Activated CD8-positive, alpha-beta memory T cell treated with anti-CD3 and anti-CD28 coated beads, Interleukin-2, amount 50 U/mL, for 1 hour (primary cell): ENCODE data around the gene SEMA3C.

ENCODE experiments used
- DNase-seq: peaks from one replicate; pipeline ENCODE4 v3.0.0-alpha.2; 2020; ENCODE audit errors: extremely low read depth

The SEMA3C gene

GRCh38 chr7:80848841-80849240 lies 70.0 kb downstream of the SEMA3C start:
- no peak for DNase-seq

- no peak for DNase-seq
Observed at GRCh38 chr7:80847895-80848294, 71.0 kb downstream of the SEMA3C start.

GRCh38 chr7:80847027-80847426 lies 71.8 kb downstream of the SEMA3C start:
- no peak for DNase-seq

DNA sequence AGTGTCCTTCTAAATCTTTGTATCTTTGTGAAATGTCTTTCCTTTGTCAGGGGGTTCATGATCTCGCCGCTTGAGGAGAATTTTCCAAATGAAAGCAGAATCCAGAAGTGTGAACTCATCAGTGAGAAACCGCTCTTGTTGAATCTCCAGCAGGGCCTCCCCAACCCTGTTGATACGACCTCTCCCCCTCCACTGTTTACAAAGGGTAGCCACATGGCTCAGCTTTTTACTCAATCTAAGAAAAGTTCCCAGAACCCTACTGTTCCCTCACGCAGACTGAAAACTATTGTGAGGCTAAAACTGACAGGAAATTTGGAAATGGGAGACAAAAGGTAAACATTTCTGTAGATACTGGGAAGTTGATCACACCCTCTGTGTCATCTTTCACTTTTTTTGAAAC lies 73.9 kb downstream of the SEMA3C start:
- DNase-seq, result no peak

DNA sequence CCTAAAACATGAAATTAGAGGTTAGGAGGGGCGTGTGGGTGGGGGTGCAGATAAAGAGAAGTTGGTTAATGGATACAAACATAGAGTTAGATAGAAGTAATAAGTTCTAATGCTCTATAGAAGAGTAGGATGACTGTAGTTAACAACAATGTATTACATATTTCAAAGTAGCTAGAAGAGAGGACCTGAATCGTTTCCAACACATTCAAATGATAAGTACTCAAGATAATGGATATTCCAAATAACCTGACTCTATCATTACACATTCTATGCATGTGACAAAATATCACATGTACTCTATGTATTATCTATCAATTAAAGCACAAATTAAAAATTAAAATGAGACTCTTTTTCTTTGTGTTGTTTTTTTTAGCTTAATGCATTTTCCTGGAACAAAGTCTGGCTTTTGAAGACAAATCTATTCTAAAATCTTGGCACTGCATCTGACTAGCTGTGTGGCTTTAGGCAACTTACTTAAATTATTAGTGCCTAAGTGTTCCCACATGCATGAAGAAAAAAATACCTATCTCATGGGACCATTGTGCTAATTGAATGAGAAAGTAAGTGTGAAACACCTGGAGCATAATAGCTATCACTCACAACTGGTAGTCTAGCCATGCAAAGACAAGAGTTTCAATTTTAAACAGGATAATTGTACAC lies 75.7 kb downstream of the SEMA3C start:
- no peak for DNase-seq

DNA sequence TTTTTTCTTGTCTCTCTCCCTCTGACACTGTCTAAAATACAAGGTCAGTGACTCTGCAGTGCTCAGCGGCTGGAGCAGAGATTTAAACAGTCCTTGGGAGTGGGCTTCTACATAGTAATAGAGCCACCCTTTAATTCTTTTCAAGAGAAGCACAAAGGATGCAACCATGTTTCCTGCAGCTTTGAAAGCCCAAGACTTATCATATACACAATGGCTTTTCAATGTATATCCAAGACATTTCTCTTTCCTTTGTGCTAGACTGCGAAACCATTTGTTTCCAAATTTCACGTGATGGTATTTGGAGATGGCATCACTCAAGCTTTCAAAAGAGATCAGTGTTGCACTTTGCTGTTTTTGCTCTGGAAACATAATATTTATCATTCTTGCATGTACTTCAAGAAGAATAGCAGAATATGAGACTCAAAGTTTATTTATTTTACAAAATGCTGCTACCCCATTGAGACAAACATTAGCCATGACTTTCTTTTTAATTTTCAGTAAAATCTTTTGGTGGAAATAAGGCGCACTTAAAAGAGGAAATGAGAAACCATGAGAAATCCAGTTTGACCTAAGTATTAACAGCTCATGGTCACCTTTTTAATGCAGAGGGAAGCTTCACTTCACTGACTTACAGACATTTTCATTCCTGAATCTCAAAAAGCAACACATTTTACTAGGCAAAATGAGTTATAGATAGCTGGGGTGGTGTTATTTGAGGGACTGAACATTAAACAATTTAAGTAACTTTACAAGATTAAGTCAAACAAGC lies 76.6 kb downstream of the SEMA3C start:
- DNase-seq, result no peak

DNA sequence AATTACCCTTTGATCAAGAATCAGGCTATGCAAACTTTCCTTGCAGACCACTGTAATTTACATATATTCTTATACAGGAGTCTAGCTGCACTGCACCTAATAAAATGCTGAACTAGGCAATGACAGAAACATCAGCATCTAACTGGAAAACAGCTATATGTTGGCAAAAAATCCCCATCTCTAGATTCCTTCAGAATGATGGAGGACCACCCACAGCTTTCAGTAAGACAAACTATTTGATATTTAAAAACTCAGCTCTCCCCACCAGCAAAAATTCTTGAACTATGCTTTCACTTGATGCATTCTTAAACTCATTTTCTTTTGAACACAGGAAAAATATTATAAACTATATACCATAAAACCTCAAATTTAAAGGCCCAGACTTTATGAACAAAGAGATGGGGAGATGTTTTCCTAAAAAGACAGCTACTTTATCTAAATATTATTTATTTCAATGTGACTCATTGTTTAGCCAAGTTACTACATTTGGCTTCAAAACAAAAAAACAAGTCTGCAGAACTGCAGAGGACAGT lies 77.4 kb downstream of the SEMA3C start:
- no peak for DNase-seq

GRCh38 chr7:80840681-80841080 lies 78.2 kb downstream of the SEMA3C start:
- no peak for DNase-seq

DNA sequence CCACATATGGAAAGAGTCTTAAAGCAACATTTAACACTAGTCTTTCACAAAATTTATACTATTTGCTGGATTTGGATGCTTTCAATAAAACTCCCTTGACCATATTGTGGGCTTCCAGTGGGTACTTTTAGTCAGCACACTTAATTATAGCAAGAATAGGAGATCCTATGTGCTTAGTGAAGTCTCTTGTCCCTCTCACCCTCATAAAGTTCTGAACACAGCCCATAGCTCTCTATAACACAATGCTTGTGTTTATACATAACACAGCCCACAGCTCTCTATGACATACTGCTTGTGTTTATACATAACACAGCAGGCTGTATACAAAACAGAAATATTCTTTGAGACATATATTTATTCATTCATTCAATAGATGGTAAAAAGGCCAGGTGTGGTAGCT lies 79.0 kb downstream of the SEMA3C start:
- no peak for DNase-seq

DNA sequence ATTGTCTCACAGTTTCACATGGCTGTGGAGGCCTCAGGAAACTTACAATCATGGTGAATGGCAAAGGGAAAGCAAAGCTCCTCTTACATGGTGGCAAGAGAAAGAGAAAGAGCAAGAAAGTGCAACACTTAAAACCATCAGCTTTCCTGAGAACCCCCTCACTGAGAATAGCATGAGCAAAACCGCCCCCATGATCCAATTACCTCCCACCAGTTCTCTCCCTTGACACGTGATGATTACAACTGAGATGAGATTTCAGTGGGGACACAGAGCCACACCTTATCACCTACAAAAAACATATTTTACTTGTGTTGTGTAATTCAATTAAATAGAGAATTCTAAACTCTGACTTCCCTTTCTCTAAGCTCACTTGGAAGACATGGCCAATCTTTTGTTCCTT lies 80.2 kb downstream of the SEMA3C start:
- DNase-seq, result no peak

GRCh38 chr7:80837345-80837744 lies 81.5 kb downstream of the SEMA3C start:
- no peak for DNase-seq

- no peak for DNase-seq
Observed at GRCh38 chr7:80835251-80835650, 83.6 kb downstream of the SEMA3C start.

DNA sequence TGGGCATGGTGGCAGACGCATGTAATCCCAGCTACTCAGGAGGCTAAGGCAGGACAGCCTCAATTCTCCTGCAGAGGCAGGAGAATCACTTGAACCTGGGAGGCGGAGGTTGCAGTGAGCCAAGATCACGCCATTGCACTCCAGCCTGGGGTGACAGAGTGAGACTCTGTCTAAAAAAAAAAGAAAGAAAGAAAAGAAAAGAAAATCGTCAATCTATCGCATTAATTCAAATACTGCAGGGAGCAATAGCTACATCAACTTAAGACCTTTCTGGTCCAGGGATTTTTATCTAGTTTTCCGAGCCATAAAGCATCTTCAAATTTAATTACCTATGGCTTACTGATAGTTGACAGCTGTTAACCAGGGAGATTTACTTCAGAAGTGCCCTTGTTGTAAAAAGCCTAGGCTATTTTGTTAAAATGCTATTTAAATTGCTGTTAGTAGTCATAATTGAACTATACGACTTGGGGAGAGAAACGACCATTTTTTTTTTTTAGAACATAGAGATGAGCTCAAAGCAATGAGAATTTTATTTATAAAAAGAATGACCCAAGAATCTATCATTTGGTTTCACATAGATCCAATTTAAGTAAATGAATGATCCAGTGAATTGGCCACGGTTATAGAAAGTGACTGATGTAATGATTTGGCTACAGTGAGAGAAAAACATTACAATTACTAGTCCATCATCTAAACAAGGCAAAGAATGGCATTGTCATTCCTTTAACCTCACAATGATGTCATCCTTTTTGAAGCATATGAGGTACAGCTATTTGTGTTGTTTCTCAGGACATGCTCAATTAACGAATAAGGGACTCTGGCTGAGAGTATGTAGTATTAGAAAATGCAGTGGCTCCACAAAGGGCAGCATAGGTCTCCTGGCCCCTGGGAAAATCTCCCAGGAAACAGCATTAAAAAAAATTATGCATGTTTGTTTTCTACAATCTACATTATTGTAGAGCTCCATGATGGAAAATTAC lies 85.3 kb downstream of the SEMA3C start:
- DNase-seq, result no peak

- DNase-seq, result no peak
Observed at GRCh38 chr7:80832006-80832405, 86.8 kb downstream of the SEMA3C start.

DNA sequence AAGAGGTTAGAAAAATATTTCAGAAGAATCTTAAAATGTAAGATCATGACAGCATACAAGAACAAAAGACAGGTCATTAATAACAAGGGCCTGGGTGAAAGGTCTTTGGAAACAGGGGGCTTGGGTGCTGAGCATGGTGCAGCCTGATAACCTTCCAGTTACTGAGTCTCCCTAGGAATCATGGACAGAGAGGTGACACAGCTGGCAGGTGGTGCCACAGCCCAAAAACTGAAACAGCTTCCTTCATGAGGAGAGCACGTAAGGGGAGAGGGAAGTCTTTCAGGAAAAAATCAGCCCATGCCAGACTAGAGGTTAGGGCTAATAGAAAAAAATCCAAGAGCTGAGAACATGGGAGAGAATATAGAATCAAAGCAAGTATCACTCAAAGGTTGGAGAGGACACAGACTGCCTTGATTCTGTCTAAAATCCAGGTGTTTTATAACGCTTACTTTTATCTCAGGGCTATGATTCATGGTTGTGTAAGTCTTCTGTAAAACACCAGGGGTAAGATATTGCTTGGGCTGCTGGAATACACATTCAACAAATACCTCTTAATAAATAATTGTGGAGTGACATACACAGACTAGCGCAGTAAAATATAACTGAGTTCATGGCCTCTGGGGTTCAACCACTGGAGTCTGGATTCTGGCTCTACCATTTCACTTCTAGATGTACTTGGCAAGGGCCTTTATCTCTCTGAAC lies 88.1 kb downstream of the SEMA3C start:
- DNase-seq, result no peak

GRCh38 chr7:80830010-80830409 lies 88.8 kb downstream of the SEMA3C start:
- no peak for DNase-seq

DNA sequence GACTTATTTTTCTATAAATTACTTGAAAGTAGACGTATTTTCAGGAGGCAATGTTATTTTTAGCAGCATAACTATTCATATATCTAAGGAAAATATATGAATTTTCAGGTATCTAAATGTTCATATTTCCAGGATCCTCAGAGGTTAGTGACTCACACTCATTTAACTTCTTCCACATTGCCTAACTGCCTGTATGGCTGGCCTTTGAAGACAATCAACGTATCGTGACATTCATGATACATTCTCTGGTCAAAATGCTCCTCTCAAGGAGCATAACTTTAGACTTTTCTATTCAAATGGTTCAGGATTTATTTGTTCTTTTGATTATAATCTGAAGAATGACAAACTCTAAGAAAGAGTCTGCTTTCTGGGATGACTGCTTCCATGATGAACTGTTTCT lies 89.3 kb downstream of the SEMA3C start:
- DNase-seq, result no peak

GRCh38 chr7:80827239-80827633 lies 91.6 kb downstream of the SEMA3C start:
- no peak for DNase-seq

DNA sequence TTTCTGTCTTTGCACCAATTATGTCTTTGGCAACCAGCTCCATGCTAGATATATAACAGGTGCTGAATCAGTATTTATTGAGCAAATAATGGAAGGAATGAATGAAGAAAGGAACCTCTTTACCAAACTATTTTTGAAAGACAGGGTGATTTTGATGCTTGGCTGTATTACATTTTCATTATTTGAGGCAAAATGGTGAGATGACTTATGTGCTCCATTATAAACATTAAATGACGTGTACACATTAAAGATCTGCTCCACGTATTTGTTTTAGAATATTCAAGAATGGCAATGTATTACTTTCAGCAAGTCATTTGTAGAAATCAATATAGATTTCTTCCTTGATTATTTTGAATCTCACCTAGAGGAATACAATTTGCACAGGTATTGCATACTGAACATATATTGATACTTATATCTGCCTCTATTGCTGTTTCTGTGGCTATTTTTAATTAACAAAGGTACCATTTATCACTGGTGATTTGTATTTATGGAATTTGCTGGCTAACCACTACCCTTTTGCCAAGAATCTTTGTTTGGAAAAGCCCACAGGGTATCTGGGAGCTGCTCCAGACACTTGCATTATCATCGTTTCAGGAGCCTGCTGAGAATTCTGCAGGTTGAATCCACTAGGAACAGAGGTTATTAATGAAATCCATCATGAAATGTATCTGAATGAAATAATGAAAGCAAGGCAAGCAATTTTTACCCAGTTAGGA lies 92.2 kb downstream of the SEMA3C start:
- no peak for DNase-seq

DNA sequence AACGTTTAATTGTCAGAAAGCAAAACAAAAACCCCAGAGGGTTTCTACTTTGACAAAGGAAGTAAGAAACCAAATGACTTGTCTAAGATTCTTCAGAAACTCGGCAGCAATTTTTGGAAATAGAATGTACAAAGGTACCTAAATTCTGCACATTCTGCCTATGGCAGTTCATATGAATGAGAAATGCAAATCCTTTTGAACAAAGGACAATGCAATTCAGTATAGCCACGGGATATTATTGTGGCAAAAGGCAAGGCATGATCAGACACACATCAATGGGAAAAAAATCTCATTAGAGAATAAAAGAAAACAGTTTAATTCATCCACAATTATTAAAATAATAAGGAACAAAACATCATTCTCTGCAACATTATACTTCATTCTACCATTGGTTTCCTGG lies 93.4 kb downstream of the SEMA3C start:
- no peak for DNase-seq

DNA sequence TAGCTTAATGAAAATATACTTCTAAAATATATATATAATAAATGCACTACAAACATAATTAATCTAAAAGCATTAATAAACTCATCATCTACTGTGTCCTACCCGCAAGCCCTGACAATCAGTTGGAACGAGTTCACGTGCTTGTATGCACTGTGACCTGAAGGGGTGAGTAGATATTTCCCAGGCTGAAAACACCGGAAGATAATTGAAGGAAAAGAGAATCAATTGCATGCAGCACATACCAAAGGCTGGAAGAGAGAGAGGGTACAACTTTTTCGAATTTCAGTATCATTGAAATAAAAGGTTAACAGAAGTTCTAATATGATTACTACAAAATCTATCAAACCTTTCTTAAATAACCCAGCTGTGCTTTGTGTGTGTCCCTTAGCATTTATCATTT lies 94.6 kb downstream of the SEMA3C start:
- DNase-seq, result no peak
